ENCODE results near the gene ESPN. TPM values are rescaled to one million over a fixed set of nuclear protein-coding genes. Genes with fewer than 3 reads are reported as not detected.

The ESPN gene
- total RNA-seq, 1 experiment from 2014 or later = 53.1 TPM

- Histone ChIP-seq H4K8ac (replicated peaks; ENCODE audit: insufficient read length, low read depth, low read length) (no peak overlapping the region), H3K23me2 (ENCODE audit: insufficient read length, low read depth, low read length, poor library complexity, severe bottlenecking) (no peaks in the 10 kb centered on the region), H3T11ph (ENCODE audit: low read length) (no peak overlapping the region), H2AK5ac (ENCODE audit: insufficient read length, low read length) (no peak overlapping the region), H2BK15ac (ENCODE audit: low read depth, low read length) (no peak overlapping the region), H2BK5ac (ENCODE audit: insufficient read length, low read length) (no peak overlapping the region), H3K9me3 (ENCODE audit: control insufficient read depth, low read depth, low read length) (no peaks in the 10 kb centered on the region), H3K4me1 (ENCODE audit: insufficient read depth, low read length) (peaks cover 3% of the 10 kb centered on the region; the same call in 1 of the 2 replicates), H3K79me1 (ENCODE audit: insufficient read depth, low read depth, low read length, poor library complexity, severe bottlenecking) (no peaks in the 10 kb centered on the region), H4K5ac (ENCODE audit: insufficient read length, low read depth, low read length) (no peak overlapping the region), H3K56ac (ENCODE audit: insufficient read length, low read depth, low read length) (no peak overlapping the region), H3K27ac (ENCODE audit: insufficient read length, low read depth, low read length) (no peak overlapping the region), H3K4me2 (ENCODE audit: insufficient read depth, insufficient read length, low read length) (no peak overlapping the region), H4K20me1 (ENCODE audit: control insufficient read depth, insufficient read depth, insufficient read length) (no peaks in the 10 kb centered on the region), H2BK12ac (ENCODE audit: insufficient read length, low read depth, low read length) (no peak overlapping the region), H3K18ac (ENCODE audit: insufficient read length, low read depth, low read length) (no peak overlapping the region), H2BK20ac (ENCODE audit: low read depth, low read length, poor library complexity, severe bottlenecking) (no peak overlapping the region), H3K4ac (ENCODE audit: low read depth, low read length) (no peak overlapping the region), H2AFZ (ENCODE audit: low read length) (no peak overlapping the region), H3K14ac (ENCODE audit: insufficient read depth, low read length) (no peak overlapping the region), H3K9ac (ENCODE audit: extremely low read depth, insufficient read length, low read length) (no peak overlapping the region), H3K23ac (ENCODE audit: insufficient read length, low read depth, low read length) (no peak overlapping the region), H2BK120ac (ENCODE audit: low read depth, low read length, poor library complexity, severe bottlenecking) (no peak overlapping the region), H3K79me2 (ENCODE audit: insufficient read depth, low read length) (no peaks in the 10 kb centered on the region), H4K91ac (ENCODE audit: insufficient read length, low read depth, low read length) (no peak overlapping the region), H3K27me3 (ENCODE audit: insufficient read depth, low read length) (no peaks in the 10 kb centered on the region)
- Mint-ChIP-seq H3K36me3 (ENCODE audit: insufficient read depth in 1 of 3, low read depth in 3 of 3) (peaks cover 13 to 30% (median 28%) of the 10 kb centered on the region in 3 experiments; a peak in 6 of 7 replicates), H3K4me1 (peaks cover 20 to 42% of the 10 kb centered on the region in 2 experiments), H3K4me3 (no peak overlapping the region), H3K27me3 (ENCODE audit: low read depth) (no peaks in the 10 kb centered on the region), H3K9me3 (no peaks in the 10 kb centered on the region), H3K27ac (peak overlapping the region in 1 of 3 experiments; percentile 65; a peak in 1 of 7 replicates)
- no CpG with 5 or more reads among the region's 33 CpGs for WGBS (ENCODE audit: extremely low coverage, insufficient read length, low lambda C conversion rate)
- no peak for DNase-seq
- TF ChIP-seq, protein P1, sequence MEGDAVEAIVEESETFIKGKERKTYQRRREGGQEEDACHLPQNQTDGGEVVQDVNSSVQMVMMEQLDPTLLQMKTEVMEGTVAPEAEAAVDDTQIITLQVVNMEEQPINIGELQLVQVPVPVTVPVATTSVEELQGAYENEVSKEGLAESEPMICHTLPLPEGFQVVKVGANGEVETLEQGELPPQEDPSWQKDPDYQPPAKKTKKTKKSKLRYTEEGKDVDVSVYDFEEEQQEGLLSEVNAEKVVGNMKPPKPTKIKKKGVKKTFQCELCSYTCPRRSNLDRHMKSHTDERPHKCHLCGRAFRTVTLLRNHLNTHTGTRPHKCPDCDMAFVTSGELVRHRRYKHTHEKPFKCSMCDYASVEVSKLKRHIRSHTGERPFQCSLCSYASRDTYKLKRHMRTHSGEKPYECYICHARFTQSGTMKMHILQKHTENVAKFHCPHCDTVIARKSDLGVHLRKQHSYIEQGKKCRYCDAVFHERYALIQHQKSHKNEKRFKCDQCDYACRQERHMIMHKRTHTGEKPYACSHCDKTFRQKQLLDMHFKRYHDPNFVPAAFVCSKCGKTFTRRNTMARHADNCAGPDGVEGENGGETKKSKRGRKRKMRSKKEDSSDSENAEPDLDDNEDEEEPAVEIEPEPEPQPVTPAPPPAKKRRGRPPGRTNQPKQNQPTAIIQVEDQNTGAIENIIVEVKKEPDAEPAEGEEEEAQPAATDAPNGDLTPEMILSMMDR (conservative IDR thresholded peaks at IDR 0.05) = no peak
Measured at GRCh38 chr1:6473974-6474814, 49.6 kb downstream of the ESPN start.
